Globus pallidus (tissue), 1 donor: ENCODE measurements around the gene RRAGB.
"Not testable (repeated sequence)": the region's sequence is repeated elsewhere in the genome, so short reads cannot be mapped to it uniquely, and the experiment has no call there.

Experiments used
- DNase-seq: peaks from one replicate; pipeline ENCODE4 v3.0.0-alpha.2; 2015; ENCODE audit warnings: low spot score

RRAGB gene, protein sequence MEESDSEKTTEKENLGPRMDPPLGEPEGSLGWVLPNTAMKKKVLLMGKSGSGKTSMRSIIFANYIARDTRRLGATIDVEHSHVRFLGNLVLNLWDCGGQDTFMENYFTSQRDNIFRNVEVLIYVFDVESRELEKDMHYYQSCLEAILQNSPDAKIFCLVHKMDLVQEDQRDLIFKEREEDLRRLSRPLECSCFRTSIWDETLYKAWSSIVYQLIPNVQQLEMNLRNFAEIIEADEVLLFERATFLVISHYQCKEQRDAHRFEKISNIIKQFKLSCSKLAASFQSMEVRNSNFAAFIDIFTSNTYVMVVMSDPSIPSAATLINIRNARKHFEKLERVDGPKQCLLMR

DNA sequence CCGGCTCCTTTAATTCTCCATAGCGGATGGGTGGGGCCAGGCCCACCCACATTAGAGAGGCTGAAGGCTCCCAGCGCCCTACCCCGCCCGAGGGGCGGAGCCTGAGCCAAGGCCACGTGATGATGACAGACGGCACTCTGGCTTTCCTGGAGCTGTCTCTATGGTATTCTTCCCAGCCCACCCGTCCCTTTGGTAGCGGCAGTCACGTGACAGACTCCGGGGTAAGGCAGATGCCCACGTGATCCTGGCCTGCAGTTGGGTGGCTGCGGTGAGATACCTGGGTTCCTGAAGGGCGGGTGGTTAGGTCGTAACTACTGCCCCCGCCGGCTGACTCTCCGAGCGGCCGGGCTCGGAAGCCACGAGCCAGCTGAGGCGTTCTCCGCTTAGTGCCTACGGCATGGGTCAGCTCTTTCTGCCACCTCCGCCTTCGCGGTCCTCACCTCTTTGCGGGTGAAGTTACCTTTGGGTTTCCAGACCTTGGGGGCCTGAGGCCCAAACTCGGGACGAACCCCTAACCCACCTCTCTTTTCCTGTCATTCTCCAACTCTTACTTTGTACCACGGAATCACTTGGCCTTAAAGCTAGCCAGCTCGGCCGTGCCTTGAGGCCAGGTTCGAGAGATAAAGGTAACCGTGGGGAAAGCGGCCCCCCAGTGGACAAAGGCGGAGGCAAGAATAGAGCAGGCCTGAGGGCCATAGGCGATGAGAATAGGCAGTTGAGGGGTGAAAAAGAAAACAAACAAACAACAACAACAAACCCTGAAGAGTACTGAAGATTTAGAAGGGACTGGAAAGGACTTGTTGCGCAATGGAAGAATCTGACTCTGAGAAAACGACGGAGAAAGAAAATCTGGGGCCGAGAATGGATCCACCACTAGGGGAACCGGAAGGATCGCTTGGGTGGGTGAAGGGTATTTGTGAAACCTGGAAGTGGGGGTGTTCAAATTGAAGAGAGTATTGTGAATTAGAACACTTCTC lies at the start of gene RRAGB:
Gene RRAGB, plus strand, starts transcription at position 229 of the 977 bp plus-strand sequence. Its CDS starts 579 bp downstream, at position 808.
- DNase-seq = peak; percentile 95

- no peak for DNase-seq
These were observed 49.5 kb upstream of the RRAGB start for GRCh38 chrX:55668084-55668483.

DNA sequence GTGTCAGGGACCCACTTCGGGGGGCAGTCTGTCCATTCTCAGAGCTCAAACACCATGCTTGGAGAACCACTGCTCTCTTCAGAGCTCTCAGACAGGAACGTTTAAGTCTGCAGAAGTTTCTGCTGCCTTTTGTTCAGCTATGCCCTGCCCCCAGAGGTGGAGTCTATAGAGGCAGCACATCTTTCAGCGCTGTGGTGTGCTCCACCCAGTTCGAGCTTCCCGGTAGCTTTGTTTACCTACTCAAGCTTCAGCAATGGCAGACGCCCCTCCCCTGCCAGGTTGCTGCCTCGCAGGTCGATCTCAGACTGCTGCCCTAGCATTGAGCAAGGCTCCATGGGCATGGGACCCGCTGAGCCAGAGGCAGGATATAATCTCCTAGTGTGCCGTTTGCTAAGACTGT lies 29.0 kb upstream of the RRAGB start:
- not testable (repeated sequence) for DNase-seq

GRCh38 chrX:55695227-55696018 lies 22.1 kb upstream of the RRAGB start:
- no peak for DNase-seq

DNA sequence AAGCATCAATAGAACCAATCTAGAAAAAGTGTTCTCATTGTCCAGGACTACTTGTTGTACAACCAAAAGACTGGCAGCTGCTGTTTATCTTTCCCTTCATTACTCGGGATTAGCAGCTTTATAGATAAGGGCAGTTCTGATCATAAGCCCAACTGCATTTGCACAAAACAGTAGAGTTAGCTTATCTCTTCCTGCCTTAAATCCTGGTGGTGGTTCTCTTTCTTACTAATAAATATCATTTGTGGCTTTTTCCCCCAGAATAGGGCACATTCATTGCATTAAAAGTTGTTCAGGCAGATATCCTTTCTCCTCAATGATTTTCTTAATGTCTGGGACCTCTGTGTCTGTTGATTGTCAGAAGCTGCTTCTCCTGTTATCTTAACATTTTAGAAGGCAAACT lies 20.2 kb upstream of the RRAGB start:
- no peak for DNase-seq

GRCh38 chrX:55702671-55703070 lies 14.9 kb upstream of the RRAGB start:
- no peak for DNase-seq

DNA sequence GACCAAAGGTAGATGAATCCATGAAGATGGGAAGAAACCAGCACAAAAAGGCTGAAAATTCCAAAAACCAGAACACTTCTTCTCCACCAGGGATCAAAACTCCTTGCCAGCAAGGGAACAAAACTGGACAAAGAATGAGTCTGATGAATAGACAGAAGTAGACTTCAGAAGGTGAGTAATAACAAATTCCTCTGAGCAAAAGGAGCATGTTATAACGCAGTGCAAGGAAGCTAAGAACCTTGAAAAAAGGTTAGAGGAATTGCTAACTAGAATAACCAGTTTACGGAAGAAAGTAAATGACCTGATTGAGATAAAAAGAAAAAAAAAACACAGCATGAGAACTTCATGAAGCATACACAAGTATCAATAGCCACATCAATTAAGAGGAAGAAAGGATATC lies 14.1 kb upstream of the RRAGB start:
- not testable (repeated sequence) for DNase-seq

GRCh38 chrX:55705066-55705465 lies 12.5 kb upstream of the RRAGB start:
- DNase-seq = not testable (repeated sequence)

- DNase-seq = no peak
These were observed 7.8 kb upstream of the RRAGB start for GRCh38 chrX:55709735-55710134.

- no peak for DNase-seq
These were observed 6.8 kb upstream of the RRAGB start for GRCh38 chrX:55710701-55711100.

DNA sequence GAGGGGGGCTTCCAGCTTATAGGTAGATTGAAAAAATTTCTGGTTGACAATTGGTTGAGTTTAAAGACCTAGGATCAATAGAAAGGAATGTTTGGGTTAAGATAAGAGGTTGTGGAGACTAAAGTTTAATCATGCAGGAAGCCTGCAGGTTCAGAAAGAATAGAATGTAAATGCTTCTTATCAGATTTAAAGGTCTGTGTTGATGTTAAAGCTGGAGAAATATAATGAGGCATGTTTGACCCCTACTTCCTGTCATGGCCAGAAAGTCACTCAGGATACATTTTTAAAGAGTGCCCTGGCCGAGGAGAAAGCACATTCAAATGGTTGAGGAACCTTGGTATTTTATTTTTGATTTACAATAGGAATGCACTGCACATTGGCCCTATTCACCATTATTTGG lies 3.9 kb upstream of the RRAGB start:
- no peak for DNase-seq

GRCh38 chrX:55714161-55714560 lies 3.4 kb upstream of the RRAGB start:
- DNase-seq = no peak

GRCh38 chrX:55715847-55716246 lies 1.7 kb upstream of the RRAGB start:
- DNase-seq = no peak

GRCh38 chrX:55716937-55717336 lies 612 bp upstream of the RRAGB start:
- DNase-seq = no peak

GRCh38 chrX:55731826-55732225 lies 14.3 kb downstream of the RRAGB start:
- DNase-seq = no peak

DNA sequence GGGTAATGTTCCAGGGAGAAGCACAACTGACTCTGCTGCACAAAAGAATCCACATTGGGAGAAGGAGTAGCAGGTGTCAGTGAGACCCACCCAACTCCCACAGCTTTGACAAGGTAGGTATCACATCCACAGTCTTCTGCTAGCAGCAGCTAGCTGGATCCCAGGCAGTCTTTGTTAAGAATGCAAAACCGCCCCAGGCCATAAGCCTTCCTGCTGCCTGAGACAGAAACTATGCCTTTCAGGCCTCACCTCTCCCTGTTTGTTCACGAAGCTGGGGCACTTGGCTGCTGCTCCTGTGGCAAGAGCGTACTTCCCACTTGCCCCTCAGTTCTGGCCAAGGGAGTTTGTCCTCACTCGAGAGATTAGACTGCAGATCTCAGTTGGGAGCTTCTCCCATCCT lies 21.4 kb downstream of the RRAGB start:
- no peak for DNase-seq

DNA sequence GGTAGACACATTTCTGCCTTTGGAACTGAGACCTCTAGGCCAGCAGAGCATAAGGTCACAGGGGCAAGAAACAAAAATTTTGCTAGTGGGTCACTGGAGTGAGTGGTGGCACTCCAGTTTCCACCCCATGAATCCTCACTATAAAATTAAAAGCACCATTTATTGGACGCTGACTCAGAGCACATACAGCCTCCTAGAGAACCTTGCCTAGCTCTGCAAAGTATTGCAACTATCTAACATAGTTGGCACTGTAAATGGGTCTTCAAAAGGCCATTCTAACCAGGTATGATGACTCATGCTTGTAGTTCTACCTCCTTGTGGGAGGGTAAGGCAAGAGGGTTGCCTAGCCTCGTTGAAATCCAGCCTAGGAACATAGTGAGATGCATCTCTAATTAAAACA lies 25.1 kb downstream of the RRAGB start:
- DNase-seq = no peak

- not testable (repeated sequence) for DNase-seq
These were observed 30.9 kb downstream of the RRAGB start for GRCh38 chrX:55748463-55748862.

- no peak for DNase-seq
These were observed 32.7 kb downstream of the RRAGB start for GRCh38 chrX:55750256-55750655.

GRCh38 chrX:55754861-55755294 lies 37.3 kb downstream of the RRAGB start:
- DNase-seq = no peak

DNA sequence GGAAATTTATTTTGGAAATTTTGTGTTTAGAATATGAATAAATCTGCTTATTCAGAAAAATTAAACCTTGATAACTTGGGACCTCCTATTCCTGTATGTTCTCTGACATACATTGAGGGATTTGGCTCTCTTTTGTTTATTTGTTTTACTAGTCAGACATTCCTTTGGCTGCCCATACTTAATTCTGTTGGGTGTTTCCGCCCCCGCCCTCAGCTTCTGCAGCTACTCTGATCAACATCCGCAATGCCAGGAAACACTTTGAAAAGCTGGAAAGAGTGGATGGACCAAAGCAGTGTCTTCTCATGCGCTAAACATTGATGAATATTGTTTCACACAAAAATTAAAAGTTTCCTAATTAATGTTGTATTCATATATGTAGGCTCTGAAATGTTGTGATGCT lies 40.5 kb downstream of the RRAGB start:
- DNase-seq = no peak

GRCh38 chrX:55759478-55759877 lies 41.9 kb downstream of the RRAGB start:
- no peak for DNase-seq
